GM23248 (cell line): Measurements from ENCODE around the gene PCED1B. TPM values are rescaled to one million over a fixed set of nuclear protein-coding genes. Genes with fewer than 3 reads are reported as not detected.
"Not testable (repeated sequence)": the region's sequence is repeated elsewhere in the genome, so short reads cannot be mapped to it uniquely, and the experiment has no call there.

Experiments used
- DNase-seq: peaks from one replicate; pipeline ENCODE4 v3.0.0-alpha.2; 2015
- H2AFZ ChIP-seq: fragments of 200-600 bp; sonication (generic); 2 replicates; pipeline ENCODE4 v1.6.1; 2016; ENCODE audit warnings: antibody characterized with exemption
- H3F3A ChIP-seq: fragments of 200-600 bp; sonication (generic); 2 replicates; pipeline ENCODE4 v1.6.1; 2016; ENCODE audit warnings: mild to moderate bottlenecking, antibody characterized with exemption, mixed run types; ENCODE audit not compliant: insufficient read depth
- H3K27ac ChIP-seq: fragments of 200-600 bp; sonication (generic); 2 replicates; pipeline ENCODE4 v1.5.1; 2016; ENCODE audit warnings: mild to moderate bottlenecking
- H3K27me3 ChIP-seq: fragments of 200-600 bp; sonication (generic); replicated peaks from 2 replicates; pipeline ENCODE4 v1.6.1; 2016; ENCODE audit warnings: mild to moderate bottlenecking; ENCODE audit not compliant: insufficient read depth
- H3K36me3 ChIP-seq: fragments of 200-600 bp; sonication (generic); 2 replicates; pipeline ENCODE4 v1.6.1; 2016; ENCODE audit warnings: low read depth, mild to moderate bottlenecking
- H3K4me1 ChIP-seq: fragments of 200-600 bp; sonication (generic); 2 replicates; pipeline ENCODE4 v1.6.1; 2016; ENCODE audit warnings: mild to moderate bottlenecking; ENCODE audit not compliant: insufficient read depth
- H3K4me2 ChIP-seq: fragments of 200-600 bp; sonication (generic); one replicate; pipeline ENCODE4 v1.6.1; 2016; ENCODE audit warnings: mild to moderate bottlenecking; ENCODE audit not compliant: unreplicated experiment
- H3K4me3 ChIP-seq: fragments of 200-600 bp; sonication (generic); 2 replicates; pipeline ENCODE4 v1.5.1; 2016; ENCODE audit warnings: mild to moderate bottlenecking
- H3K79me2 ChIP-seq: fragments of 200-600 bp; sonication (generic); 2 replicates; pipeline ENCODE4 v1.6.1; 2016; ENCODE audit warnings: mild to moderate bottlenecking; ENCODE audit not compliant: insufficient read depth
- H3K9ac ChIP-seq: fragments of 200-600 bp; sonication (generic); 2 replicates; pipeline ENCODE4 v1.6.1; 2016; ENCODE audit warnings: mild to moderate bottlenecking
- H3K9me2 ChIP-seq: fragments of 200-600 bp; sonication (generic); 2 replicates; pipeline ENCODE4 v1.6.1; 2016; ENCODE audit warnings: mixed run types, mild to moderate bottlenecking, moderate library complexity; ENCODE audit not compliant: insufficient read depth
- H3K9me3 ChIP-seq: fragments of 200-600 bp; sonication (generic); one replicate; pipeline ENCODE4 v1.6.1; 2017; ENCODE audit warnings: low read depth
- H4K20me1 ChIP-seq: fragments of 200-600 bp; sonication (generic); 2 replicates; pipeline ENCODE4 v1.6.0; 2016; ENCODE audit not compliant: insufficient read depth
- EZH2 ChIP-seq: fragments of 200-600 bp; sonication (generic); IDR thresholded peaks from 2 replicates; pipeline ENCODE4 v1.6.1; 2018; ENCODE audit warnings: antibody characterized with exemption, mild to moderate bottlenecking; ENCODE audit not compliant: insufficient read depth, poor library complexity, severe bottlenecking
- EZH2phosphoT487 ChIP-seq: fragments of 200-600 bp; sonication (generic); IDR thresholded peaks from 2 replicates; pipeline ENCODE4 v1.6.1; 2018; ENCODE audit warnings: antibody characterized with exemption, moderate library complexity, mild to moderate bottlenecking, low read depth; ENCODE audit not compliant: insufficient read depth
- WGBS, 2 experiments: methylation state at CpG; one replicate each; pipeline ENCODE4 v1.1.6; 2015 to 2017; ENCODE audit warnings: low lambda C conversion rate in 2 of 2, low coverage in 1 of 2; ENCODE audit errors: missing lambda C conversion rate in 2 of 2; 5-methylcytosine and 5-hydroxymethylcytosine counted together
- in situ Hi-C: fragments of 300-500 bp; cut with MboI; formaldehyde crosslinking; loops from 2 replicates; pipeline ENCODE4 v1.15.0; 2020
- polyA plus RNA-seq: library from polyadenylated mRNA; unstranded; fragments of >200 nt; fragmentation: Nextera tagmentation; extraction: Ambion mirVana; gene quantifications from 2 replicates; pipeline ENCODE4 v1.2.1, GENCODE V29; 2016
- total RNA-seq: library from RNA; depleted of rRNA; stranded (reverse); fragments of >200 nt; shearing (Covaris generic); gene quantifications from 2 replicates; pipeline ENCODE4 v1.2.3, GENCODE V29; 2014

The PCED1B gene
- total and polyA plus RNA-seq, 2 experiments from 2014 or later, result 3.5 to 3.6 TPM

GRCh38 chr12:47178014-47178413 is 98.6 kb downstream of the PCED1B start:
- no peaks in the 10 kb centered on the region for H4K20me1 ChIP-seq
- no peak for DNase-seq
- in situ Hi-C loops, result no loop called here
- H3K4me2 ChIP-seq, result no peak overlapping the region
- no peaks in the 10 kb centered on the region for H3K9me2 ChIP-seq
- H3K27ac ChIP-seq, result no peak overlapping the region
- H3K27me3 ChIP-seq, result no peaks in the 10 kb centered on the region
- 91 to 95% methylated on average over 3 of the region's 3 CpGs for WGBS, 2 experiments
- no peak overlapping the region for H2AFZ ChIP-seq
- H3K4me1 ChIP-seq, result no peaks in the 10 kb centered on the region
- H3K36me3 ChIP-seq, result no peaks in the 10 kb centered on the region
- TF ChIP-seq EZH2 (no peak), EZH2phosphoT487 (no peak)
- H3K79me2 ChIP-seq, result no peaks in the 10 kb centered on the region
- H3K9me3 ChIP-seq, result no peaks in the 10 kb centered on the region
- H3F3A ChIP-seq, result no peaks in the 10 kb centered on the region
- no peak overlapping the region for H3K9ac ChIP-seq
- no peak overlapping the region for H3K4me3 ChIP-seq

DNA sequence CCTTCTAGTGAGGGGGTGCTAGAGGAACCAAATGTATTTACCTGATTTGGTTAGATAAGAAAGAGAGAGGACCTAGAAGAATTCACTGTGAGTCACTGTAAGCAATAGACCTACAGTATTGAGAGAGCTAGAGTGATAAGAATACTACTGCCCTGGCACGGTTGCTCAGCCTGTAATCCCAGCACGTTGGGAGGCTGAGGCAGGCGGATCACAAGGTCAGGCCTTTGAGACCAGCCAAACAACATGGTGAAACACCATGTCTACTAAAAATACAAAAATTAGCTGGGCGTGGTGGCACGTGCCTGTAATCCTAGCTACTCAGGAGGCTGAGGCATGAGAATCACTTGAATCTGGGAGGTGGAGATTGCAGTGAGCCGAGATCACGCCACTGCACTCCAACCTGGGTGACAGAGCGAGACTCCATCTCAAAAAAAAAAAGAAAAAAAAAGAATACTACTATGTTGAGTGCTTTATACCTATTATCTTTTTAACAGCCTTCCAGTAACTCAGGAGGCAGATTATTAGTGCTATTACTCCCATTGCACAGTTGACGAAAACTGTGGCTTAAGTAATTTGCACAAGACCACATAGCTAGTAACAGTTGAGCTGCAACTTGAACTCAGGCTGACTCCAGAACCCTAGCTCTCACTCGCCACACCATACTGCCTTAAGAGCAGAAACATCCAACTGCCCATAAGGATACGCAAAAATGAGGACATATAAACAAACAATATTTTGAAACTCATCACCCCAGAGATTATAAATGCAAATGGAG is 102.9 kb downstream of the PCED1B start:
- H3K36me3 ChIP-seq, H3K4me1 ChIP-seq, H3K9ac ChIP-seq, H4K20me1 ChIP-seq, H3K27me3 ChIP-seq, H2AFZ ChIP-seq, DNase-seq, H3K27ac ChIP-seq, H3K4me3 ChIP-seq, H3K79me2 ChIP-seq, in situ Hi-C loops, H3K9me3 ChIP-seq, H3K4me2 ChIP-seq, H3F3A ChIP-seq, H3K9me2 ChIP-seq: not testable (repeated sequence)
- 89 to 91% methylated on average over 11 of the region's 11 CpGs for whole genome bisulfite sequencing, 2 experiments

DNA sequence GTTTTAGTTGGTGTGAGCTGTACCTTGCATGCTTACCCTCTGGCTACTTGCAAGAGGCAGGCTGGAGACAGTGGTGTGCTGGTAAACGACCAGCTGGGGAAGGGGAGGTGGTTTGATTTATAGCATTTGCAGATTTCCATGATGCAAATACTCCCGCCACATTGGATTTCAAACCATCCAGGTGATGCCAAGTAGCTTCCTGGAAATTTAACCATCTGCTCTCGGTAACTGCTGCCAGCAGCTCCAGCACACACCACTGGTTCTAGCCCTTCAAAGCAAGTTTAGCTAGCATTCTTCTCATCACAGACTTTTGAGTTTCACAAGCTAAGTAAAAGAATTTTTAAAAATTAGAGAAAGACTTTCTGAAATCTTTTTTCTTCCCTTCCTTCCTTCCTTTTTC is 104.8 kb downstream of the PCED1B start:
- WGBS, 2 experiments, result 75 to 77% methylated on average over 3 of the region's 3 CpGs
- no peak overlapping the region for H3K9ac ChIP-seq
- H3K4me1 ChIP-seq, result peaks cover 10% of the 10 kb centered on the region
- in situ Hi-C loops, result no loop called here
- H3K36me3 ChIP-seq, result no peaks in the 10 kb centered on the region
- no peaks in the 10 kb centered on the region for H3K27me3 ChIP-seq
- no peaks in the 10 kb centered on the region for H3K9me2 ChIP-seq
- H3K79me2 ChIP-seq, result no peaks in the 10 kb centered on the region
- no peak overlapping the region for H2AFZ ChIP-seq
- no peak overlapping the region for H3K27ac ChIP-seq
- DNase-seq, result no peak
- no peak overlapping the region for H3K4me3 ChIP-seq
- no peaks in the 10 kb centered on the region for H4K20me1 ChIP-seq
- TF ChIP-seq EZH2phosphoT487 (no peak), EZH2 (no peak)
- no peak overlapping the region for H3K4me2 ChIP-seq
- peaks cover 15% of the 10 kb centered on the region for H3F3A ChIP-seq
- no peaks in the 10 kb centered on the region for H3K9me3 ChIP-seq

- no peak overlapping the region for H3K4me3 ChIP-seq
- H3K4me2 ChIP-seq, result no peak overlapping the region
- no peak for TF ChIP-seq EZH2phosphoT487
- TF ChIP-seq EZH2, result no peak
- H3K27me3 ChIP-seq, result no peaks in the 10 kb centered on the region
- in situ Hi-C loops, result no loop called here
- no peaks in the 10 kb centered on the region for H3K9me2 ChIP-seq
- H3K9me3 ChIP-seq, result no peaks in the 10 kb centered on the region
- no peak for DNase-seq
- peaks cover 20% of the 10 kb centered on the region for H3F3A ChIP-seq
- peaks cover 16% of the 10 kb centered on the region for H3K4me1 ChIP-seq
- H3K27ac ChIP-seq, result no peak overlapping the region
- H3K79me2 ChIP-seq, result no peaks in the 10 kb centered on the region
- no peaks in the 10 kb centered on the region for H3K36me3 ChIP-seq
- no peaks in the 10 kb centered on the region for H4K20me1 ChIP-seq
- no peak overlapping the region for H3K9ac ChIP-seq
- no peak overlapping the region for H2AFZ ChIP-seq
Observed at GRCh38 chr12:47184813-47185212, 105.4 kb downstream of the PCED1B start.

- H2AFZ ChIP-seq, result no peak overlapping the region
- no peak overlapping the region for H3K27ac ChIP-seq
- no peaks in the 10 kb centered on the region for H3K27me3 ChIP-seq
- H3K9me3 ChIP-seq, result no peaks in the 10 kb centered on the region
- H3K9ac ChIP-seq, result no peak overlapping the region
- H3K4me2 ChIP-seq, result no peak overlapping the region
- H3K4me3 ChIP-seq, result no peak overlapping the region
- H3F3A ChIP-seq, result peaks cover 25% of the 10 kb centered on the region
- no peaks in the 10 kb centered on the region for H3K79me2 ChIP-seq
- 92 to 94% methylated on average over 2 of the region's 2 CpGs for WGBS, 2 experiments
- H3K36me3 ChIP-seq, result no peaks in the 10 kb centered on the region
- DNase-seq, result no peak
- no peaks in the 10 kb centered on the region for H3K9me2 ChIP-seq
- peaks cover 16% of the 10 kb centered on the region for H3K4me1 ChIP-seq
- in situ Hi-C loops, result no loop called here
- H4K20me1 ChIP-seq, result no peaks in the 10 kb centered on the region
- TF ChIP-seq EZH2phosphoT487 (no peak), EZH2 (no peak)
Observed at GRCh38 chr12:47186246-47186645, 106.8 kb downstream of the PCED1B start.
